HepG2 (cell line): ENCODE data around the gene MYO5B. TPM values are rescaled to one million over a fixed set of nuclear protein-coding genes. Genes with fewer than 3 reads are reported as not detected.

Experiments
- ATAC-seq: fragments of 200-7000 bp; cut with Tn5 transposase; 3 replicates; pipeline ENCODE4 v1.9.1; 2020; ENCODE audit warnings: mild to moderate bottlenecking, moderate library complexity
- BruUV-seq: library from RNA; stranded (reverse); fragments of 400-500 nt; replicated peaks from 2 replicates; lab custom pipeline; 2021; lab: Mats Ljungman, UMichigan
- CTCF ChIA-PET: fragments of 300-600 bp; formaldehyde crosslinking; extraction: SDS; loops from one replicate; lab custom pipeline; 2021; ENCODE audit warnings: low total read pairs, inconsistent platforms, low intra/inter-chr PET ratio; lab: Yijun Ruan, JAX
- POLR2A ChIA-PET: fragments of 350-600 bp; sonication (Branson Sonifier 250); formaldehyde crosslinking; loops from one replicate; lab custom pipeline; 2020; ENCODE audit warnings: antibody characterized with exemption, inconsistent platforms; lab: Yijun Ruan, JAX
- DNase-seq: peaks from one replicate; pipeline ENCODE4 v3.0.0-alpha.2; 2015; ENCODE audit warnings: low spot score
- FAIRE-seq: peaks from 3 replicates; lab custom pipeline; 2011; peaks lifted over from hg19 to GRCh38; lab: Jason Lieb, UNC
- H2AFZ ChIP-seq: one replicate; pipeline ENCODE4 v1.6.1; 2011; ENCODE audit warnings: low read length, inconsistent platforms
- H3K27ac ChIP-seq: fragments of 300-600 bp; 3 replicates; pipeline ENCODE4 v1.8.0; 2011; ENCODE audit warnings: mixed run types, mild to moderate bottlenecking, mixed read lengths, low read length, inconsistent platforms; ENCODE audit not compliant: insufficient read depth; ENCODE audit errors: extremely low read length
- H3K27me3 ChIP-seq, 2 experiments: fragments of 200-600 bp in 1 of 2; 2 replicates in 1 of 2; 3 replicates in 1 of 2; pipeline versions ENCODE4 v1.6.0 to v1.8.0; 2011; ENCODE audit warnings: low read length in 2 of 2, mild to moderate bottlenecking in 2 of 2, moderate library complexity in 2 of 2, inconsistent platforms in 1 of 2; ENCODE audit not compliant: insufficient read depth in 2 of 2, control insufficient read depth in 1 of 2
- H3K36me3 ChIP-seq, 2 experiments: fragments of 200-600 bp in 1 of 2; replicated peaks in 1 of 2; 2 replicates in 1 of 2; 3 replicates in 1 of 2; pipeline versions ENCODE4 v1.5.1 to v1.8.0; 2011; ENCODE audit warnings: low read length in 2 of 2, inconsistent platforms in 1 of 2; ENCODE audit not compliant: insufficient read depth in 2 of 2, control insufficient read depth in 1 of 2
- H3K4me1 ChIP-seq: 2 replicates; pipeline ENCODE4 v1.5.1; 2012; ENCODE audit warnings: low read length, inconsistent platforms; ENCODE audit not compliant: insufficient read depth
- H3K4me2 ChIP-seq: 2 replicates; pipeline ENCODE4 v1.6.0; 2011; ENCODE audit warnings: low read depth, low read length, inconsistent platforms
- H3K4me3 ChIP-seq, 3 experiments: fragments of 200-600 bp in 1 of 3; sonication (generic), shearing (Covaris generic) in 1 of 3; replicated peaks in 1 of 3; 2 replicates each; pipeline ENCODE4 v1.5.1; 2011 to 2016; ENCODE audit warnings: low read length in 3 of 3, inconsistent platforms in 2 of 3, low read depth in 2 of 3, mild to moderate bottlenecking in 2 of 3, control low read depth in 1 of 3, mixed read lengths in 1 of 3; ENCODE audit not compliant: insufficient read depth in 1 of 3
- H3K79me2 ChIP-seq: one replicate; pipeline ENCODE4 v1.6.1; 2011; ENCODE audit warnings: low read length, inconsistent platforms; ENCODE audit not compliant: insufficient read depth
- H3K9ac ChIP-seq: 2 replicates; pipeline ENCODE4 v1.6.0; 2011; ENCODE audit warnings: mild to moderate bottlenecking, low read depth, low read length, inconsistent platforms; ENCODE audit not compliant: insufficient read depth
- H3K9me3 ChIP-seq: 2 replicates; pipeline ENCODE4 v1.5.1; 2012; ENCODE audit warnings: mild to moderate bottlenecking, low read length
- H4K20me1 ChIP-seq: 2 replicates; pipeline ENCODE4 v1.6.0; 2011; ENCODE audit warnings: inconsistent platforms, mild to moderate bottlenecking, low read length, moderate library complexity; ENCODE audit not compliant: insufficient read depth
- ARNTL ChIP-seq: sonication (generic); formaldehyde crosslinking; IDR thresholded peaks from 2 replicates; pipeline ENCODE4 v1.4.0; 2020; ENCODE audit warnings: mild to moderate bottlenecking, missing genetic modification reagents
- FOXA3 ChIP-seq: IDR thresholded peaks from 2 replicates; pipeline ENCODE4 v1.6.1; 2016; ENCODE audit warnings: missing genetic modification reagents, missing compliant biosample characterization
- NFKBIZ ChIP-seq: IDR thresholded peaks from 2 replicates; pipeline ENCODE4 v1.6.1; 2018; ENCODE audit warnings: missing genetic modification reagents, missing compliant biosample characterization
- ZNF296 ChIP-seq: sonication (generic); formaldehyde crosslinking; conservative IDR thresholded peaks from 2 replicates; pipeline ENCODE4 v1.5.0; 2020; ENCODE audit warnings: mild to moderate bottlenecking, missing genetic modification reagents
- ZNF530 ChIP-seq: sonication (generic); formaldehyde crosslinking; IDR thresholded peaks from 2 replicates; pipeline ENCODE4 v1.5.0; 2020; ENCODE audit warnings: low read depth, mild to moderate bottlenecking, missing genetic modification reagents
- ZNF615 ChIP-seq: sonication (generic); formaldehyde crosslinking; IDR thresholded peaks from 2 replicates; pipeline ENCODE4 v1.5.0; 2020; ENCODE audit warnings: mild to moderate bottlenecking, missing genetic modification reagents, borderline replicate concordance
- WGBS: methylation state at CpG from one replicate; pipeline ENCODE4 v1.1.6; 2017; ENCODE audit warnings: low lambda C conversion rate; 5-methylcytosine and 5-hydroxymethylcytosine counted together
- in situ Hi-C: cut with HindIII; loops from 2 replicates; pipeline ENCODE4 v1.10.0; 2017; ENCODE audit warnings: low pct_unique_long_range_greater_than_20kb; ENCODE audit not compliant: extremely low pct_ligation_motif_present
- intact Hi-C: fragments of 100-400 bp; cut with micrococcal nuclease; formaldehyde crosslinking; loops from one replicate; pipeline ENCODE4 v1.10.0; 2022; ENCODE audit not compliant: unreplicated experiment
- polyA plus RNA-seq, 8 experiments: library from polyadenylated mRNA; depleted of rRNA in 3 of 8; stranded (reverse) in 7 of 8; unstranded in 1 of 8; fragments of >200 nt; fragmentation: Illumina TruSeq in 4 of 8; extraction: Trizol in 4 of 8; gene quantifications; 2 replicates each; pipeline versions ENCODE4 v1.2.1 to v1.2.3, GENCODE V29; 2011 to 2016; ENCODE audit warnings: low read depth in 4 of 8, missing spikeins in 1 of 8, mixed read lengths in 1 of 8; ENCODE audit not compliant: insufficient read depth in 1 of 8
- total RNA-seq, 5 experiments: library from RNA; depleted of rRNA; stranded (reverse); fragments of >200 nt; fragmentation: Illumina TruSeq; extraction: Trizol; gene quantifications; 2 replicates each; pipeline ENCODE4 v1.2.3, GENCODE V29; 2016; ENCODE audit warnings: low read depth in 1 of 5
- TF ChIP-seq, protein P1 (sequence below): sonication (generic); formaldehyde crosslinking; IDR thresholded peaks from one replicate; pipeline ENCODE4 v1.5.1; 2020; ENCODE audit warnings: mild to moderate bottlenecking, missing genetic modification reagents; ENCODE audit errors: not compliant biosample characterization
- TF ChIP-seq, protein P2 (sequence below): sonication (generic); formaldehyde crosslinking; IDR thresholded peaks from 2 replicates; pipeline ENCODE4 v1.4.0; 2020; ENCODE audit warnings: mild to moderate bottlenecking, low read depth, missing genetic modification reagents

MYO5B gene
- total and polyA plus RNA-seq, 2 of the 13 experiments (the other 11 are each of a cell fraction or from before 2014, with no cell fraction given), result 13.1 to 24.0 TPM

DNA sequence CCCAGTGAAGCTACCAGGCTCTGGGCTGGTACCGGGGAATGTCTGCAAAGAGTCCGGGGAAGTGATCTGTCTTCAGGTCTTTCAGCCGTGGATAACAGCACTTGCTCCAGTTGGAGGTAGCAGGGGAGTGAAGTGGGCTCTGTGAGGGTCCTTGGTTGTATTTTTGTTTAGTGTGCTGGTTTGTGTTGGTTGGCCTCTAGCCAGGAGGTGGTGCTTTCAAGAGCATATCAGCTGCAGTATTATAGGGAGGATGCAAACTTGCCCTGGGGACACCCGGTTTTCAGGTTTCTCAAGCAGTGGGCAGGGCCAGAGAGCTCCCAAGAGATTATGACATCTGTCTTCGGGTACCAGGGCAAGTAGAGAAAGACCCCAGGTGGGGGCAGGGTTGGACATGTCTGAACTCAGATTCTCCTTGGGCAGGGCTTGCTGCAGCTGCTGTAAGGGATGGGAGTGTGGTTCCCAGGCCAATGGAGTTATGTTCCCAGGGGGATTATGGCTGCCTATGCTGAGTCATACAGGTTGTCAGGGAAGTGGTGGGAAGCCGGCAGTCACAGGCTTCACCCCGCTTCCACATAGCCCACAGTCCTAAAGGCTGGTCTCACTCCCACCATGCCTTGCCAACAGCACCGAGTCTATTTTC is 416.0 kb downstream of the MYO5B start:
- DNase-seq (no peak), ATAC-seq (no peak), FAIRE-seq (no peak)
- WGBS, result 94% methylated on average over 6 of the region's 8 CpGs
- Histone ChIP-seq H4K20me1 (no peaks in the 10 kb centered on the region), H3K27me3 (no peaks in the 10 kb centered on the region), H3K36me3 (peaks cover 0 to 6% of the 10 kb centered on the region in 2 experiments; a peak in 2 of 5 replicates), H3K9me3 (no peaks in the 10 kb centered on the region), H3K27ac (no peak overlapping the region), H2AFZ (no peak overlapping the region), H3K79me2 (no peaks in the 10 kb centered on the region), H3K4me1 (no peaks in the 10 kb centered on the region), H3K4me3 (no peak overlapping the region), H3K4me2 (no peak overlapping the region), H3K9ac (no peak overlapping the region)
- ChIA-PET CTCF (no interaction called here), POLR2A (no interaction called here)
- in situ Hi-C loops, result no loop called here
- no TSS peak for BruUV-seq
- intact Hi-C loops, result no loop called here
- TF ChIP-seq ARNTL (CRISPR knock-in tag) (no peak), ZNF530 (CRISPR knock-in tag) (no peak), NFKBIZ (CRISPR knock-in tag) (no peak), FOXA3 (CRISPR knock-in tag) (no peak), ZNF296 (no peak), ZNF615 (CRISPR knock-in tag) (no peak)
- TF ChIP-seq, protein P1, sequence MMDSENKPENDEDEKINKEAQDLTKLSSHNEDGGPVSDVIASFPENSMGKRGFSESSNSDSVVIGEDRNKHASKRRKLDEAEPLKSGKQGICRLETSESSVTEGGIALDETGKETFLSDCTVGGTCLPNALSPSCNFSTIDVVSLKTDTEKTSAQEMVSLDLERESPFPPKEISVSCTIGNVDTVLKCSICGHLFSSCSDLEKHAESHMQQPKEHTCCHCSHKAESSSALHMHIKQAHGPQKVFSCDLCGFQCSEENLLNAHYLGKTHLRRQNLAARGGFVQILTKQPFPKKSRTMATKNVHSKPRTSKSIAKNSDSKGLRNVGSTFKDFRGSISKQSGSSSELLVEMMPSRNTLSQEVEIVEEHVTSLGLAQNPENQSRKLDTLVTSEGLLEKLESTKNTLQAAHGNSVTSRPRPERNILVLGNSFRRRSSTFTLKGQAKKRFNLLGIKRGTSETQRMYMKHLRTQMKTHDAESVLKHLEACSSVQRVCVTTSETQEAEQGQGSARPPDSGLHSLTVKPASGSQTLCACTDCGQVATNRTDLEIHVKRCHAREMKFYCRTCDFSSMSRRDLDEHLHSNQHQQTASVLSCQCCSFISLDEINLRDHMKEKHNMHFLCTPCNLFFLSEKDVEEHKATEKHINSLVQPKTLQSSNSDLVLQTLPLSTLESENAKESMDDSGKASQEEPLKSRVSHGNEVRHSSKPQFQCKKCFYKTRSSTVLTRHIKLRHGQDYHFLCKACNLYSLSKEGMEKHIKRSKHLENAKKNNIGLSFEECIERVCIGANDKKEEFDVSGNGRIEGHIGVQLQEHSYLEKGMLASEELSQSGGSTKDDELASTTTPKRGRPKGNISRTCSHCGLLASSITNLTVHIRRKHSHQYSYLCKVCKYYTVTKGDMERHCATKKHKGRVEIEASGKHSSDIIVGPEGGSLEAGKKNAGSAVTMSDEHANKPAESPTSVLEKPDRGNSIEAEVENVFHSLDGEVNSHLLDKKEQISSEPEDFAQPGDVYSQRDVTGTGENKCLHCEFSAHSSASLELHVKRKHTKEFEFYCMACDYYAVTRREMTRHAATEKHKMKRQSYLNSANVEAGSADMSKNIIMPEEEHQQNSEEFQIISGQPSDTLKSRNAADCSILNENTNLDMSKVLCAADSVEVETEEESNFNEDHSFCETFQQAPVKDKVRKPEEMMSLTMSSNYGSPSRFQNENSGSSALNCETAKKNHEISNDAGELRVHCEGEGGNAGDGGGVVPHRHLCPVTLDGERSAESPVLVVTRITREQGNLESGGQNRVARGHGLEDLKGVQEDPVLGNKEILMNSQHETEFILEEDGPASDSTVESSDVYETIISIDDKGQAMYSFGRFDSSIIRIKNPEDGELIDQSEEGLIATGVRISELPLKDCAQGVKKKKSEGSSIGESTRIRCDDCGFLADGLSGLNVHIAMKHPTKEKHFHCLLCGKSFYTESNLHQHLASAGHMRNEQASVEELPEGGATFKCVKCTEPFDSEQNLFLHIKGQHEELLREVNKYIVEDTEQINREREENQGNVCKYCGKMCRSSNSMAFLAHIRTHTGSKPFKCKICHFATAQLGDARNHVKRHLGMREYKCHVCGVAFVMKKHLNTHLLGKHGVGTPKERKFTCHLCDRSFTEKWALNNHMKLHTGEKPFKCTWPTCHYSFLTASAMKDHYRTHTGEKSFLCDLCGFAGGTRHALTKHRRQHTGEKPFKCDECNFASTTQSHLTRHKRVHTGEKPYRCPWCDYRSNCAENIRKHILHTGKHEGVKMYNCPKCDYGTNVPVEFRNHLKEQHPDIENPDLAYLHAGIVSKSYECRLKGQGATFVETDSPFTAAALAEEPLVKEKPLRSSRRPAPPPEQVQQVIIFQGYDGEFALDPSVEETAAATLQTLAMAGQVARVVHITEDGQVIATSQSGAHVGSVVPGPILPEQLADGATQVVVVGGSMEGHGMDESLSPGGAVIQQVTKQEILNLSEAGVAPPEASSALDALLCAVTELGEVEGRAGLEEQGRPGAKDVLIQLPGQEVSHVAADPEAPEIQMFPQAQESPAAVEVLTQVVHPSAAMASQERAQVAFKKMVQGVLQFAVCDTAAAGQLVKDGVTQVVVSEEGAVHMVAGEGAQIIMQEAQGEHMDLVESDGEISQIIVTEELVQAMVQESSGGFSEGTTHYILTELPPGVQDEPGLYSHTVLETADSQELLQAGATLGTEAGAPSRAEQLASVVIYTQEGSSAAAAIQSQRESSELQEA (CRISPR knock-in tag), result no peak
- TF ChIP-seq, protein P2, sequence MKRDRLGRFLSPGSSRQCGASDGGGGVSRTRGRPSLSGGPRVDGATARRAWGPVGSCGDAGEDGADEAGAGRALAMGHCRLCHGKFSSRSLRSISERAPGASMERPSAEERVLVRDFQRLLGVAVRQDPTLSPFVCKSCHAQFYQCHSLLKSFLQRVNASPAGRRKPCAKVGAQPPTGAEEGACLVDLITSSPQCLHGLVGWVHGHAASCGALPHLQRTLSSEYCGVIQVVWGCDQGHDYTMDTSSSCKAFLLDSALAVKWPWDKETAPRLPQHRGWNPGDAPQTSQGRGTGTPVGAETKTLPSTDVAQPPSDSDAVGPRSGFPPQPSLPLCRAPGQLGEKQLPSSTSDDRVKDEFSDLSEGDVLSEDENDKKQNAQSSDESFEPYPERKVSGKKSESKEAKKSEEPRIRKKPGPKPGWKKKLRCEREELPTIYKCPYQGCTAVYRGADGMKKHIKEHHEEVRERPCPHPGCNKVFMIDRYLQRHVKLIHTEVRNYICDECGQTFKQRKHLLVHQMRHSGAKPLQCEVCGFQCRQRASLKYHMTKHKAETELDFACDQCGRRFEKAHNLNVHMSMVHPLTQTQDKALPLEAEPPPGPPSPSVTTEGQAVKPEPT (CRISPR knock-in tag), result no peak
